Esophagus (tissue), 2 donors: Measurements from ENCODE around the gene C14orf119. TPM values are rescaled to one million over a fixed set of nuclear protein-coding genes. Genes with fewer than 3 reads are reported as not detected.

ENCODE experiments used
- H3K27ac ChIP-seq, 2 donors: one replicate each; pipeline ENCODE4 v1.5.1; 2013; ENCODE audit warnings: low read depth in 2 of 2, mild to moderate bottlenecking in 2 of 2, inconsistent platforms in 1 of 2, low read length in 1 of 2, moderate library complexity in 1 of 2
- H3K27me3 ChIP-seq, 2 donors: one replicate each; pipeline ENCODE4 v1.6.1; 2013; ENCODE audit warnings: low read length in 2 of 2, control low read depth in 1 of 2, mild to moderate bottlenecking in 1 of 2; ENCODE audit not compliant: insufficient read depth in 2 of 2, control insufficient read depth in 1 of 2
- H3K36me3 ChIP-seq, 2 donors: one replicate each; pipeline ENCODE4 v1.6.1; 2013; ENCODE audit warnings: low read length in 1 of 2; ENCODE audit not compliant: control insufficient read depth in 2 of 2, insufficient read depth in 2 of 2
- H3K4me1 ChIP-seq, 2 donors: one replicate each; pipeline ENCODE4 v1.6.1; 2013; ENCODE audit warnings: low read length in 1 of 2; ENCODE audit not compliant: control insufficient read depth in 2 of 2, insufficient read depth in 2 of 2
- H3K4me3 ChIP-seq, 2 donors: one replicate each; pipeline ENCODE4 v1.5.1; 2013; ENCODE audit warnings: low read length in 2 of 2, mild to moderate bottlenecking in 2 of 2, low read depth in 1 of 2, moderate library complexity in 1 of 2
- H3K9me3 ChIP-seq, 2 donors: one replicate each; pipeline ENCODE4 v1.6.1; 2013; ENCODE audit warnings: mild to moderate bottlenecking in 2 of 2, low read depth in 1 of 2, low read length in 1 of 2, moderate library complexity in 1 of 2; ENCODE audit not compliant: control insufficient read depth in 2 of 2, insufficient read depth in 1 of 2
- WGBS, 2 donors: extraction: QIAGEN DNeasy Blood & Tissue Kit; methylation state at CpG; one replicate each; pipeline ENCODE4 v1.1.7; 2013; 5-methylcytosine and 5-hydroxymethylcytosine counted together
- polyA plus RNA-seq, 2 donors: library from polyadenylated mRNA; stranded (reverse); fragments of 200-250 nt; gene quantifications; one replicate each; pipeline ENCODE4 v1.2.3, GENCODE V29; 2013
- donor health status: healthy with polysubstance abuse.
- donor health status: Bipolar disorder and iron deficiency.

Gene C14orf119
- polyA plus RNA-seq, 2 donors, result 14.9 to 38.4 TPM

DNA sequence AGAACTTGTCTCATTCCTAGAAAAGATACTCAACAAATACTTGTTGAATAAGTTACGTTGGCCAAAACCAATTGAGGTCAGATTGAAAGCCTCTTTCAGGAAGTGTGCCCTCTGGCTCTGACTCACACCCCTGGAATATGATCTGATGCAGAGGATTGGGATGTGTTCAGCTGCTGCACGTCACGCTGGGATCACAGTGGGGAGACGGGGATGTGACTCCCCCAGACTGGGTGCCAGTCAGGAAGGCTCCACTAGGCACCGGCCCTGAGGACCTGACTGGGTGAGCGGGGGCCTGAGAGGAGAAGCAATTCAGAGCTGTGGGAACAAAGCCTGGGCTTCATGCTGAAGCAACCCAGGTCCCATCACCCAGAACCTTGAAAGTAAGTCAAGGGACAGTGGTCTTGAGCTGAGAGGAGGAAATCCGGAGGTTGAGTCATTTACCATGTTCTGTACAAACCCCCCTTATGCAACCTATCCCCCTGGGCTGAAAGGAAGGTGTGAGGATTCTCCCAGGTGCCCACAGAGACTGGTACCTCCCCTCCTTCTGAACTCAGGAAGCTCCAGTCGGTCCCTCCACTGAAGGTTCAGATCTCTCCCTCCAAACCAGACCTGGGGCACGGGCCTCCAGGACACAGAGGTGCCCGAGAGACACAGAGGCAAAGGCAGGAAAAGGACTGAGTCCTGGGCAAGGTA lies 19.9 kb downstream of the C14orf119 start:
- H3K36me3 ChIP-seq, result no peaks in the 10 kb centered on the region
- H3K27me3 ChIP-seq, result no peaks in the 10 kb centered on the region
- H3K4me1 ChIP-seq, result peaks cover 0 to 2% of the 10 kb centered on the region in 2 donors
- H3K4me3 ChIP-seq, result no peak overlapping the region
- no peak overlapping the region for H3K27ac ChIP-seq
- H3K9me3 ChIP-seq, result peaks cover 0 to 2% of the 10 kb centered on the region in 2 donors
- WGBS, 2 donors, result 51 to 60% methylated on average over 10 of the region's 10 CpGs

DNA sequence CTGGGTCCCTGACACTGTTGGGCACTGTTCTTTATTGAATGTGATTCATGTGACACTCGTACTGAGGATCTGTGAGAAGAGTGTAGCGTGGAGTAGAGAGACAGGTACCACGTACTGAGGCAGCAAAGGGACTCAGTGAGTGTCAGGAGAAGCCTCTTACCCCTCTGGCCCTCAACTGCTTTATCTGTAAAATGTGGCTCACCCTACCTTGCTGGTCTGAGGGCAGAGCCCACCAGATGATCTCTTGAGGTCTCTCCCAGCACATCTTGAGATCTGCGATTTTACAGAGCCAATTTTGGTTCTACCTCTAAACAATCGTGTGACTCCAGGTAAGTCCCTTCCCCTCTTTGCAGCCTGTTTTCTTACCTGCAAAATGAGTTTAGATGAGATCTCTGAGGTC lies 20.6 kb downstream of the C14orf119 start:
- H3K9me3 ChIP-seq, result peaks cover 0 to 2% of the 10 kb centered on the region in 2 donors
- no peaks in the 10 kb centered on the region for H3K36me3 ChIP-seq
- peaks cover 0 to 2% of the 10 kb centered on the region in 2 donors for H3K4me1 ChIP-seq
- no peaks in the 10 kb centered on the region for H3K27me3 ChIP-seq
- H3K27ac ChIP-seq, result no peak overlapping the region
- H3K4me3 ChIP-seq, result no peak overlapping the region
- 83 to 89% methylated on average over 5 of the region's 5 CpGs for WGBS, 2 donors

DNA sequence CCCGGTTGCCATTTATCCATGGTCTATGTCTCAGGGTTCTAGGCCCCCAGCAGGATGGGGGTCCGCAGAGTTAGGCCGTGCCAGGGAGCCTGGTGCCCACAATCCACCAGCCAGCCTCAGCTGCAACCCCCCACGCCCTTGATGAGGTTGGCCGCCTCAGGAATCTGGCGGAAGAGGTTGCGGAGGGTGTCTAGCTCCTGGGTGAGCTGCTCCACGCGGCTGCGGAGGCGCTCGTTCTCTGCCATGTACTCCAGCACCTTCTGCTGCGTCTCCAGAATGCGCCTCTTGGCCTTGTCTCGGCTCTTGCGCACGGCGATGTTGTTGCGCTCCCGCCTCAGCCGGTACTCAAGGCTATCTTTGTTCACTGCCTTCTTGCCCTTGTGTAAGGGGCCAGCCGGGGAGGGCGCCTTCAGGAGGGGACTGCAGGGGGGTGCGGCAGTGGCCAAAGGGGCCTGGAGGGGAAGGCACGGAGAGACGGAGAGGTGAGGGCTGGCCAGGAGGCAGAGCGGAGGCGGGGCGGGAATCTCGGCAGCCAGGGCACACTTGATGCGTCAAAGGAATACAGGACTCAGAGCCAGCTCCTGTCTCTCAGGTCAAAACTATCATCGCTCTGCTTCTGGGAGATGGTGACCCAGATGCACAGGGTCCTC lies 22.2 kb downstream of the C14orf119 start:
- no peak overlapping the region for H3K27ac ChIP-seq
- WGBS, 2 donors, result 90 to 91% methylated on average over 32 of the region's 32 CpGs
- H3K27me3 ChIP-seq, result no peaks in the 10 kb centered on the region
- peaks cover 0 to 2% of the 10 kb centered on the region in 2 donors for H3K4me1 ChIP-seq
- H3K36me3 ChIP-seq, result no peaks in the 10 kb centered on the region
- no peak overlapping the region for H3K4me3 ChIP-seq
- peaks cover 0 to 2% of the 10 kb centered on the region in 2 donors for H3K9me3 ChIP-seq

DNA sequence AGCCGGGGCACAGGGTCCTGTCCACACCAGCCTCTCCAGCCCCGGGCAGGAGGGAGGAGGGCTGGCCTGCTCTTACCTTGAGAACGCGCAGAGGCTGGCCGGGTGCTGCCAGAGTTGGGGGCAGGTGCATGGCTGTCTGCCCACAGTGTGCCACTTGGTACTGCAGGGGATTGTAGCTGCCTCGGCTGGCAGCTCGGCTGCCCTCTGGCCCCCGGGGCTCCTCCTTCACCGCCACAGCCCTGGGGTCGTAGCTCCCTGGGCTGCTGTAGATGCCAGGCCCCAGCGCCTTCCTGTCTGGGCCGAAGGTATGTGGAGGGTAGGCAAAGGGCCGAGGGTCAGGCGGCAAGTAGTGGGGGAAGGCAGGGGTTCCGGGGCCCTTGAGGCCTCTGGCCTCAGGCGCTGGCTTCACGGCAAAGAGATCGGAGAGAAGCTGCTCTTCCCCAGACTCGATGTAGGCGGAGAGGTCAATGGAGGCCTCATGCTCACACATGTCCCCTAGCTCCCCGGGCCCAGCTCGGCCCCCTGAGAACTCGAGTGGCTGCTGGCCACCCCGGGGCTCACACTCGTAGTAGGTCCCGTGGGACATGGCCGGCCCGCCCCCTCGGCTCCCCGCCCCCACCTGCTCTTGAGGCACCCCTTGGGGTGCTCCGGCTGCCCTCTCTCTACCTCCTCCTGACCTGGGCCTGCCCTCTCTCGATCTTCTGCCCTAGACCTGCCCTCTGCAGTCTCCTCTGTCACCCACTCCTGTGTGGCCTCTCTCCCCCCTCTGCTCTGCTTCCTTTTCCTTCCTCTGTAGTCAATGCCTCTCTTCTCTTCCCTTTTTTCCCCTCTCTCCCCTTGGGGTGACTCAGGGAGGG lies 23.4 kb downstream of the C14orf119 start, which contains the start of gene CEBPE:
CEBPE (minus strand) TSS at position 750 of the 857 bp plus-strand sequence; CDS start at position 586, 164 bp downstream.
- Histone ChIP-seq H3K4me3 (no peak within 1 kb of the TSS), H3K27me3 (no peaks in the 10 kb centered on the region), H3K36me3 (no peaks in the 10 kb centered on the region), H3K27ac (no peak within 1 kb of the TSS), H3K4me1 (peaks cover 0 to 10% of the 10 kb centered on the region in 2 donors), H3K9me3 (no peaks in the 10 kb centered on the region)
- 82% methylated on average over 28 to 32 of the region's 32 CpGs for WGBS, 2 donors

DNA sequence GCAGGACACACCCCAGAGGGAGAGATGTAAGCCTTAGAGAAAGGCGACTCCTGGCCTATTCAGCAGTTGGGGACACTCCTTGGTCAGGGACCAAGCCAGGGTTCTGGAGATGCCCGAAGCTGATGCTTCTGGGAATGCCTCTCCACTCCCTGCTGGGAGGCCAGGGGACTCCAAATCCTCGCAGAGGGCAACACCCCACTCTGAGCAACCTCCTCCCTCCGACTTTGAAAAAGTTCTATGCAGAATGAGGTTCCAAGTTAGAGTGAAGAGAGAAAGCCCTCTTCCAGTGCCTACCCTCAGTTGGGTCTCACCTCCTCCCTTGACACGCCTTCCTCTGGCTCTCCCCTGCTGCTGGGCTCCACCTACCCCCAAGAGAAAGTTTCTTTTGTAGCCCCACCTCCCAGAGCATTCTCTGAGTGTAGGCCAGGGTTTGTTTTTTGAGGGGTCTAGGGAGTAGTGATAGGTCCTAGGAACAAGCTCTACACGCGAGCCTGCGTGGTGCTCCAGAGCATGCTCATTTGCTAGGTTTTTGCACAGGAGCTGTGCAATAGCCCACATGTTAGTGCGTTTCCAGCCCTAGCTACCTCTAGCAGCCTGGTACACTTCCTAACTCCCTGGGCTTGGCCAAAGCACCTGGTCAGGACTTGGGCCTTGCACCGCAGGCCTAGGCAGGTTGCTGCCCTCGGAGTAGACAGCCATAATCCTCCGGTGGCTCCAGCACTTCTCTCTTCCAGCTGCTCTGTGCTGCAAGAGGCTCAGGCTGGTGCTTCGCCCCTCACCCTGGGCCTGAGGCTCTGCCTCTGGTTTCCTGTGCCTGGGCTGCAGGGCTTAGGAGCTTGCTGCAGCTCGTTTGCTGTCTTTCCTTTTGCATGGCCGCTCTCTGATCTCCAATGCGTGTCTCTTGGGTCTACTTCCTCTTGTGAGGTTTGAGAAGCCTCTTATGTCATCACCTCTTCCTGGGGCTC lies 24.3 kb downstream of the C14orf119 start:
- WGBS, 2 donors, result 67 to 70% methylated on average over 16 of the region's 16 CpGs
- Histone ChIP-seq H3K36me3 (no peaks in the 10 kb centered on the region), H3K27ac (no peak overlapping the region), H3K9me3 (no peaks in the 10 kb centered on the region), H3K27me3 (no peaks in the 10 kb centered on the region), H3K4me3 (no peak overlapping the region), H3K4me1 (peaks cover 2 to 13% of the 10 kb centered on the region in 2 donors)

DNA sequence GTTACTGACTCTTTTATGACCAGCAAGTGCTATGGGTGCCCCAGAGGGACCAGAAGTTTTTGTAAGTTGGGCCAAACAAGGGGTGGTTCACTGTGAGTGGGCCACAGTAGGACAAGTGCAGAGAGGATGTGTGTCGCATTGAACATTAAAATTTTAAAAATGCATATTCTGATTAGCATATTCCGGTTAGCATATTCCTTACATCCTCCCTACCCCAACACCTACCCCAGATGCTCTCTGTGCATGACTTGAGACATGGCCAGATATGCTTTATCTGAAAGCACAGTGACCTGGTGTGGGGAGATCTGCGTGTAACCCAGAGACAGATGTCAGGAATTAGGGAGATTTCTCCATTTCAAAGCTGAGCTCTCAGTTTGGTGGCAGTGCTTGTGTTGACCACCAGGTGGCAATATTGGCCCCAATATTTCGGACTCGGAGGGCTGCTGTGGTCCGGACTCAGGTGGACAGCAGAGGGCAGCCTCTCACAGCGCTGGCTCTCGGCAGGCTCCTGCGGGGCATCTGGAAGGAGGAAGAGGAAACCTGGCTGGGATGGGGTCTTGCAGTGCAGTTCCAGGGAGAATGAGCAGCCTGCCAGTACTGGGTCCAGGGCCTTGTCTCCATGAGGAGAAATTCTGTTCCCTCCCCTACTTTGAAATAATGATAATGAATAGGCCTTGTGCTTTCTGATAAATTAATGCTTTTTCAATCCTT lies 25.4 kb downstream of the C14orf119 start:
- no peak overlapping the region for H3K27ac ChIP-seq

DNA sequence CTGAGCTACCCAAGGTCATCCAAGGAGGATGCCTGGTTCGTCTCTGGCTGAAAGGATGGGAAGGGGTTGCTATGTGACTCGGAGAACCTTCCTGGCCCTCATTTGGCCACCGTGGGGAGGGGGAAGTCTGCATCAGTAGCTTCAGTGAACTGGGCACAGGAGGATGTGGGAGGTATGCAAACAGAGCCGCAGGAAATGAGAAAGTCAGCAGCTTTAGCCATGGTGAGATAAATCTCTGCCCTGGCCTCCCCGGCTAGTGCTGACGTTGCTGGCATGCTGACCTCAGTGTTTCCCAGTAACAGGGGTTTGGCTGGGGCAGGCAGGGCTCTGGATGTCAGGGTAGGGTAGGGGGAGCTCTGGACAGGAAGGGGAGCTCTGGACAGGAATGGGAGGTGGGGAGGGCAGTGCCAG lies 26.1 kb downstream of the C14orf119 start:
- Histone ChIP-seq H3K36me3 (no peaks in the 10 kb centered on the region), H3K27me3 (no peaks in the 10 kb centered on the region), H3K4me3 (no peak overlapping the region), H3K9me3 (no peaks in the 10 kb centered on the region), H3K27ac (no peak overlapping the region), H3K4me1 (peaks cover 2 to 11% of the 10 kb centered on the region in 2 donors)
- WGBS, 2 donors, result 42 to 56% methylated on average over 6 of the region's 6 CpGs

More for the DNA sequence above, 25.4 kb downstream of the C14orf119 start:
- Histone ChIP-seq H3K4me3 (no peak overlapping the region), H3K36me3 (no peaks in the 10 kb centered on the region), H3K27me3 (no peaks in the 10 kb centered on the region), H3K4me1 (peaks cover 2 to 11% of the 10 kb centered on the region in 2 donors), H3K9me3 (no peaks in the 10 kb centered on the region)
- WGBS, 2 donors, result 17 to 19% methylated on average over 9 of the region's 9 CpGs

DNA sequence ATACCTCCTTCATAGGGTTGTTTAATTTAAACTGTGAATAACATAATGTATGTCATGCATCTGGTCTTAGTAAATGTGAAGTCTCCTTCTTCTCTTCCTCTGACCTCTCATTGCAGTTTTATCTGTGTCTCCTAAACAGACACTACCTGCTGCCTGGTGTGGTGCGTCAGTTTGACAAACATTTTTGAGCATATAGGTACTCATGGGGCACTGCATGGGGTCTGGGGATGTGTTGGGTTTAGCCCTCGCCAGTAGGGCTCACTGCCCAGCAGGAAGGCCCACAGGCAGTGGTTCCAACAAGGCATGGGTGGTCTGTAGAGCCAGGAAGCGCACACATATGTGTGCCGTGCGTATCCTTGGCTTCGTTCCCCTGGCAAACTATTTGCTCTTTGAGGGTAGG lies 26.8 kb downstream of the C14orf119 start:
- H3K27me3 ChIP-seq, result no peaks in the 10 kb centered on the region
- H3K4me1 ChIP-seq, result peaks cover 2 to 11% of the 10 kb centered on the region in 2 donors
- H3K36me3 ChIP-seq, result peaks cover 0 to 4% of the 10 kb centered on the region in 2 donors
- no peaks in the 10 kb centered on the region for H3K9me3 ChIP-seq
- 91% methylated on average over 6 of the region's 6 CpGs for WGBS, 2 donors
- no peak overlapping the region for H3K27ac ChIP-seq
- no peak overlapping the region for H3K4me3 ChIP-seq
